ENCODE data around the gene ELAVL4. TPM values are rescaled to one million over a fixed set of nuclear protein-coding genes. Genes with fewer than 3 reads are reported as not detected.
"Not testable (repeated sequence)": the region's sequence is repeated elsewhere in the genome, so short reads cannot be mapped to it uniquely, and the experiment has no call there.

ELAVL4 gene
- total RNA-seq, 2 donors from 2014 or later, result not detected

- ATAC-seq (no peak), DNase-seq (ENCODE audit: low spot score in 2 of 2) (no peak)
- Mint-ChIP-seq H3K27ac (no peak overlapping the region), H3K36me3 (no peaks in the 10 kb centered on the region), H3K9me3 (peaks cover 4 to 5% of the 10 kb centered on the region in 2 donors)
Measured at GRCh38 chr1:50156241-50157010, 47.7 kb downstream of the ELAVL4 start.

DNA sequence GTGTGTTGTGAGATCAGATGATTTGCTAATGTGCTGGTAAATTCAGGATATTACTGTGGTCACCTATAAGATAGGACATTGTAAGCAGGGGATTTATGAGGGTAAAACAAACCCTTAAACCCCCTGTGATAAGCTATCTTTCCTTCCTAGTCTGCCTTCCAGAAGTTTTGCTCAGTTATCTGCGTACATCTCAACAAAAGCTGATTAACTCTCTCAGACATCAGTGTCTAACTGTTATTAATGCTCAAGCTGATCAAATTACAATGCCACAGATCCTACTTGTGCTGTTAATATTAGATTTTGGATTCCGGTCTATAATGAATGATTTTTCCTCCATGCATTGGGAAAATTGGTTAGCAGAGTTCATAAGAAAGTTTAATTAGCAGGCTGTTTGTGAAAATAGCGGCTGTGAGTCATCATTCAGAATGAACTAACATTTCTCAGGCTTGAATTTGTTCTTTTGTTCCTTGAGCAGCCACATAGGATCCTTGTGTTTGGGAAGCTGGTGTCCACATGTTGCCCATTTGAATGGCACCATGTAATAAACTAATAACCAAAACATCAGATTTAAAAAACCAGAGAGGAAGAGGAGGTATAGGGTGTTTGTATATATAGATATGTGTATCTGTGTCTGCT lies 48.7 kb downstream of the ELAVL4 start:
- ATAC-seq (no peak), DNase-seq (ENCODE audit: low spot score in 2 of 2) (no peak)
- no peak overlapping the region for H3K27ac Mint-ChIP-seq
- no peaks in the 10 kb centered on the region for H3K36me3 Mint-ChIP-seq
- H3K9me3 Mint-ChIP-seq, result peaks cover 4 to 5% of the 10 kb centered on the region in 2 donors

- Mint-ChIP-seq H3K9me3 (peaks cover 4 to 5% of the 10 kb centered on the region in 2 donors), H3K27ac (no peak overlapping the region), H3K36me3 (no peaks in the 10 kb centered on the region)
- DNase-seq (ENCODE audit: low spot score in 2 of 2) (no peak), ATAC-seq (no peak)
Measured at GRCh38 chr1:50158421-50158820, 49.7 kb downstream of the ELAVL4 start.

- Mint-ChIP-seq H3K36me3 (no peaks in the 10 kb centered on the region), H3K27ac (no peak overlapping the region), H3K9me3 (peaks cover 0 to 4% of the 10 kb centered on the region in 2 donors)
- no peak for DNase-seq (ENCODE audit: low spot score in 2 of 2)
- no peak for ATAC-seq
Measured at GRCh38 chr1:50163680-50164079, 55.0 kb downstream of the ELAVL4 start.

DNA sequence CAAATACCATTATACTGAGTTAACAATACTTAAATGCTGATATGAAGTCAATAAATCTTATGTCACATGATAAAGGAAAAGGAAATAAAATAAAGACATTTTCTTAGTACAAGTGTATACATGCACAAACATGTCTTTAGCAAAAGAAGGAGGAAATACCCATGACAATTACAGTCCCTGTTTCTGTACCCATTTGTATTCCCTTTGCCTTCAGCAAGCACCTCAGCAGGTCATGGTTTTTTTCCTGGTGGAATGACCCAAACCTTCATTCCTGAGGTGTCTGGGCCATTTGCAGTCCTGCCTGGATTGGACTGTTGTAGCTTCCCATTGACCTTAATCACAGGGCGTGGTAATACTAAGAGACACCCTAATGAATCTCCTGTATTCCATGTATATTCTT lies 57.6 kb downstream of the ELAVL4 start:
- ATAC-seq; DNase-seq (ENCODE audit: low spot score in 2 of 2); H3K9me3 Mint-ChIP-seq; H3K36me3 Mint-ChIP-seq; H3K27ac Mint-ChIP-seq: not testable (repeated sequence)

- no peak for ATAC-seq
- Mint-ChIP-seq H3K27ac (no peak overlapping the region), H3K9me3 (no peaks in the 10 kb centered on the region), H3K36me3 (no peaks in the 10 kb centered on the region)
- no peak for DNase-seq (ENCODE audit: low spot score in 2 of 2)
Measured at GRCh38 chr1:50172299-50172698, 63.6 kb downstream of the ELAVL4 start.

DNA sequence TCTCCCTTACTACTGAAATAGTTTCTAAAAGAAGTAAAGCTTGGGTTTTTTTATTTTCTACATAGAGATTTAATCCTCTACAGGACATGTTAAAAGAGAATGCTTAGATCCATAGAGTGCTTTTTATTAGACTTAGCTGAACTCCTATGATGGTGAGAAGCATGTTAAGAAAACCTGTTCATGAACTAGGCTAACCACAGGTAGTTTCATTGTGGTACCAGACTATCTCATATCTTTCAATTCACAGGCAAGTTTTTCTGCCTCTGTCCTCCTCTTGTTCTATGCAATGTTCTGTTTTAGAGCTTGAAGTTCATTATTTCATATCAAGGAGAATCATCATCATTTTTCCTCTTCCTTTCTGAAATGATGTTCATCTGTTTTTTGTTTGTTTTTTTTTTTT lies 65.4 kb downstream of the ELAVL4 start:
- DNase-seq (ENCODE audit: low spot score in 2 of 2) (no peak), ATAC-seq (no peak)
- Mint-ChIP-seq H3K27ac (no peak overlapping the region), H3K9me3 (no peaks in the 10 kb centered on the region), H3K36me3 (no peaks in the 10 kb centered on the region)

- ATAC-seq, result no peak
- DNase-seq (ENCODE audit: low spot score in 2 of 2), result no peak
- no peaks in the 10 kb centered on the region for H3K9me3 Mint-ChIP-seq
- peak overlapping the region in 1 of 2 donors; percentile 73 for H3K27ac Mint-ChIP-seq
- no peaks in the 10 kb centered on the region for H3K36me3 Mint-ChIP-seq
Measured at GRCh38 chr1:50175719-50176639, 67.3 kb downstream of the ELAVL4 start.

DNA sequence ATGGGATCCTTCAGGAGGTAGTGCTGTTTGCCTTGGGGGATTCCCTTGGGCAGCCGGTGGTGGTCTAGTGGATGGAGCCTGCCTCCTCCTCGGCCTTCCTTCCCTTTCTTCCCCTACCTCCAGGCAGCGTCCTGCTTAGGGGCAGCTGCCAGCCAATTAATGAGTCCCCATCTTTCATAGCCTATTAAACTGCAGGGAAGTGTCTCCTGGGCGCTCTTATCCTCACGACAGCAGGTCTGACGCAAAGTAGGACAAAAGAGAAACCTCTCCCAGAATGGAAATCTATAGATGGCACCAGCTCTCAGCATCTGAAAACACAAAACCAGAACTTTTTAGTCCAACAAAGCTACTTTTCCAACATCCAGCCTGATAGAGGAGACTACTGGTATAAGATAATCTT lies 69.3 kb downstream of the ELAVL4 start:
- ATAC-seq, result no peak
- Mint-ChIP-seq H3K36me3 (no peaks in the 10 kb centered on the region), H3K27ac (no peak overlapping the region), H3K9me3 (no peaks in the 10 kb centered on the region)
- no peak for DNase-seq (ENCODE audit: low spot score in 2 of 2)

DNA sequence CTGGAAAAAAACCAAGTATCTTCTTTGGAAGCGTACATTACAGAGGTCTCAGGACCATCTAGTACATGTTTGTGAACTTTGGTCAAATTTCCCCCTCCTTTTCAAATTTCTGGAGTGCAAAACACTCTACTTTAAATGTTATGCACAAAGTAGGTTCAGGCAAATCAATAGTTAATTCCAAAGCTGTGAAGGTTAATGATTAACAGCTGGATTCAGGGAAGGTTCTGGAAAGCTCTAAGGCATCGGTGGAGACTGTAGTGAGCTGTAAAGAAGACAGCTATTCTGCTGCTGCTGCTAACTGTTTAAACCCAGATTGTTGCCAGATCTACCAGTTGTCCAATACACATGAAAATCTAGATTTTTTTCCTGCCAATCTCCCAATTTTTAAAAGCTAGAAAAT lies 70.9 kb downstream of the ELAVL4 start:
- Mint-ChIP-seq H3K9me3 (no peaks in the 10 kb centered on the region), H3K36me3 (no peaks in the 10 kb centered on the region), H3K27ac (peak overlapping the region in 1 of 2 donors; percentile 5)
- DNase-seq (ENCODE audit: low spot score in 2 of 2), result no peak
- no peak for ATAC-seq

DNA sequence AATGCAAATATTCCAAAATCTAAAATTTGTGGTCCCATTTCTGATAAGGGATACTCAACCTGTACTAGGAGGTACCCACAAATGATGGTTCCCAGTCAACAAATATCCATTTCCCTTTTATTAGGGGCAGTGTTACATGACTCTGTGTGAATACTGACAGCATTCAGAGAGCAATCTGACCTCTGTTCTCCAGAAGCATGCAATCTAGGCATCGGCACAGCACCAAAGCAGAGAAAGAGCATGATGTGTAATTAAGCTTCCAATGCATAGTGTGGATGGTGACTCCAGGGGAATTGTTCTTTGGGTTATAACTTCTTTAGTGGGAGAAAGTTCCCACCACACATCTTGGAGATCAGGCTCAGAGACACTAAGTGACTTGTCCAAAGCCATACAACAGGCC lies 71.6 kb downstream of the ELAVL4 start:
- no peak for ATAC-seq
- no peak for DNase-seq (ENCODE audit: low spot score in 2 of 2)
- Mint-ChIP-seq H3K36me3 (no peaks in the 10 kb centered on the region), H3K27ac (no peak overlapping the region), H3K9me3 (no peaks in the 10 kb centered on the region)

DNA sequence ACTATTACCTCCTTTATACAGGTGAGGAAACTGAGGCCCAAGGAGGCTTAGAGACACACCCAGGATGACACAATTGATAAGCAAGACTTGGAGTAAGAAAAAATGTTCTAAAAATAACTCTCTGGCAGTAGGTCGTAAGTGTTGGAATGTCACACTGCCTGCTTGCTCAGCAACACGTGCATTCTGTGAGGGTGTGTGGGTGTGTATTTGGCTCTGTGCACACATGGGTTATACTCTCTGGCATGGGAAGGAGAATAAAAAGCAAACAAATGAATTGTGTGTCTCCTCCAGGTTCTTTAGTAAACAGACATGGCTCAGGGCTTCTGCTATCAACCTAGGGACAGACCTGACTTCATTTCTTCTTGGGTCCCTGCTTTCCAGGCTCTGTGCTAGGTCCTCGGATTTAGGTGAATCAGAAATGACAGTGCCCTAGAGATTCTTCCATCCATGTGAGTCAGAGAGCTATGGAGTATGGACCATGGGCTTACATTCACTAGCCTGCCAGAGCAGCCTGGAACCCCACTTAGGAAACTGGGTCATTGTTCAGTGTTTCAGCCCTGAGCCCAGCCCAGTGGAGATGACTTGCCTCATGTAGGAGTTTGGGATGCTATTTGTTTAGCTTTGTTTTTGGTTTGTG lies 72.4 kb downstream of the ELAVL4 start:
- Mint-ChIP-seq H3K9me3 (no peaks in the 10 kb centered on the region), H3K27ac (no peak overlapping the region), H3K36me3 (no peaks in the 10 kb centered on the region)
- DNase-seq (ENCODE audit: low spot score in 2 of 2), result no peak
- ATAC-seq, result no peak

DNA sequence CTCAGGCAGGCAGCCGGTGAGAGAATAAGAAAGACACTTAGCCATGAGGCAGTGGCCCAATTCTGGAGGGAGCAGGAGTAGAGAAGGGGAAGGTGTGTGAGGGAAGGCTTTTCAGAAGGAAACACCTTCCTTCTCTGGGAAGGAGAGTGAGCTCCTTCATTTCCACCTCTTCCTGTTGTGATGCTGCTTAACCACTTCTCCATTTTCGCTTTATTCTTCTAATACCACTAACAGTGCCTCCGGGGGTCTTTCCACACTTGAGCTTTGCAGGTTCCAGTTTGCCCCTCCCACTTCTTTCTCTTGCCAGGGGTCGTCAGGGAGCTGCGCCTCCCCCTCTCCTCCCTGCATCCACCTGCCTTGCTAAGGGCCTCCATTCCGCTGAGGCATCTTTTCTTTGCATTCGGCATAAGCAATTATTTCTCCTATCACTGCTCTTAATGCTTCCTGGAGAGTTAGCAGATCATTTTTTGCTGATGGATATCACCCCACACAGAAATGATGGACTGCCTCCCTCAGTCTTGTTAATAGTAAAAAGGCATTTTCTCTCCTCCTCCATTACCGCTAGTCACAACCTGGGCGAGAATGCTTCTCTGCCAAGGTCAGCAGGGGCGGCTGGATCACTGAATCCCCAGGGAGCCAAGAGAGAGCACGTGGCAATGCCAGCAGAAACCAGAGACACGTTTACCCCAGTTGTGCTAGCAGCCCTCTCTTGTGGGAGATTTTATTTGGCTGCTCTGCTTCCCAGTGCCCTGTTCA lies 74.8 kb downstream of the ELAVL4 start:
- DNase-seq (ENCODE audit: low spot score in 2 of 2) (no peak), ATAC-seq (no peak)
- H3K27ac Mint-ChIP-seq, result no peak overlapping the region
- H3K36me3 Mint-ChIP-seq, result no peaks in the 10 kb centered on the region
- no peaks in the 10 kb centered on the region for H3K9me3 Mint-ChIP-seq

DNA sequence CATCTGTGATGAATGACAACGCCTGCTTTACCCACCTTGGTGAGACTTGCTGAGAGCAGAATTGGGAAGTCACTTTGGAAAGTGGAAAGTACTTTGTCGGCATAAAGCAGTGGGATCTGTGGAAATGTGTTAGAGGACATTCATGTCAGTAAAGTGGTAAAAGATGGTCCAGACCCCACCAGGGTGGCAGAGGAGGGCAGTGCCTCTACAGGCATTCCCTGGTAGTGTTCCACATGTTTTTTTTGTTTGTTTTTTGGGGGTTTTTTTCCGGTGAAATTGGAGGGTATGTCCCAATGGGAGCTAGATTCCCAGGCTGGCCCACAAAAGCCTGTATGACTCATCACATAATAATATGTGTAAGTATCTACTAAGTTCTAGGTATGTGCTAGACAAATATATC lies 80.6 kb downstream of the ELAVL4 start:
- ATAC-seq (no peak), DNase-seq (ENCODE audit: low spot score in 2 of 2) (no peak)
- no peaks in the 10 kb centered on the region for H3K9me3 Mint-ChIP-seq

DNA sequence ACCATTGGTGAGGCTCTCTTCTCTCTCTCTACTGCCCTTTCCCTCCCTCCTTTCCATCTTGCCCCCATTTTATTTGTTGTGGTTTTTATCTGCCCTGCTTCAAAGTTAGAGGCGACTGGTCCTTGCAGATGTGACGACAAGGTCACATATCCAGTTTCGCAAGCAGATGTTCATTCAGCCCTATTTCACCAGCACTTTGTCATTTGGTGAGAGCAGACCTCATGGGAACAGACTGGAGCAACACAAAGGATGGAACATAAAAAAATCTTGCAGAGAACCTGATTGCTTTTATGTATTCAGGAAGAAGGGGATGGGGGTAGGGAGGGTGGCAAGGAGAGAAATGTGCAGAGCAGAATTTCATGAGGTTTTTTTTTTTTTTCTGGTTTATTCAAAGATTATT lies 84.3 kb downstream of the ELAVL4 start:
- H3K36me3 Mint-ChIP-seq, result no peaks in the 10 kb centered on the region

More for the DNA sequence above, 80.6 kb downstream of the ELAVL4 start:
- Mint-ChIP-seq H3K27ac (no peak overlapping the region), H3K36me3 (no peaks in the 10 kb centered on the region)

DNA sequence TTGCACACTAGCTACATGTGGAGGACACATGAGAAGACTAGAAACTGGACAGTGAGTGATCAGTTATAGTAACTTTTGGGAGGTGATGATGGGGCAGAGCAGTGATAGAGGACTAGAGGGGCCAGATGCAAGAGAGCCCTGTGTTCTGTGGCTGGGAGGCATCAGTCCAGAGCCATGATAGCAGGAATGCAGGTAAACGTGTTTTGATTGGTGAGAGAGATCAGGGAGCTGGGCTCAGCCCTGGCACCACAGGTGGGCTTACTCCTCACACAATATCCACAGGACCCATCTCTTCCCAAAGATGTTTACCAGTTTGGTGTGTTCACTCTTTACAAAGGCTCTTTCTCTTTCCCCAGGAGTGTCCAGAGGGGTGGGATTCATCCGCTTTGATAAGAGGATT lies 86.5 kb downstream of the ELAVL4 start:
- ATAC-seq (no peak), DNase-seq (ENCODE audit: low spot score in 2 of 2) (no peak)
- no peaks in the 10 kb centered on the region for H3K9me3 Mint-ChIP-seq
- H3K36me3 Mint-ChIP-seq, result no peaks in the 10 kb centered on the region
- no peak overlapping the region for H3K27ac Mint-ChIP-seq

More for the DNA sequence above, 84.3 kb downstream of the ELAVL4 start:
- H3K27ac Mint-ChIP-seq, result no peak overlapping the region
- ATAC-seq (no peak), DNase-seq (ENCODE audit: low spot score in 2 of 2) (no peak)
- no peaks in the 10 kb centered on the region for H3K9me3 Mint-ChIP-seq

Measured in activated naive CD4-positive, alpha-beta T cell treated with anti-CD3 and anti-CD28 coated beads, Interleukin-2, amount 50 U/mL, for 72 hours (primary cell).